Aortic smooth muscle cell (primary cell): ENCODE measurements around the gene ORC5. TPM values are rescaled to one million over a fixed set of nuclear protein-coding genes. Genes with fewer than 3 reads are reported as not detected.

Source experiments
- total RNA-seq: library from RNA; depleted of rRNA; stranded (reverse); fragments of >200 nt; gene quantifications from 2 replicates; pipeline ENCODE4 v1.2.3, GENCODE V29; 2014

The ORC5 gene
- total RNA-seq = 13.6 and 15.6 TPM in 2 replicates

DNA sequence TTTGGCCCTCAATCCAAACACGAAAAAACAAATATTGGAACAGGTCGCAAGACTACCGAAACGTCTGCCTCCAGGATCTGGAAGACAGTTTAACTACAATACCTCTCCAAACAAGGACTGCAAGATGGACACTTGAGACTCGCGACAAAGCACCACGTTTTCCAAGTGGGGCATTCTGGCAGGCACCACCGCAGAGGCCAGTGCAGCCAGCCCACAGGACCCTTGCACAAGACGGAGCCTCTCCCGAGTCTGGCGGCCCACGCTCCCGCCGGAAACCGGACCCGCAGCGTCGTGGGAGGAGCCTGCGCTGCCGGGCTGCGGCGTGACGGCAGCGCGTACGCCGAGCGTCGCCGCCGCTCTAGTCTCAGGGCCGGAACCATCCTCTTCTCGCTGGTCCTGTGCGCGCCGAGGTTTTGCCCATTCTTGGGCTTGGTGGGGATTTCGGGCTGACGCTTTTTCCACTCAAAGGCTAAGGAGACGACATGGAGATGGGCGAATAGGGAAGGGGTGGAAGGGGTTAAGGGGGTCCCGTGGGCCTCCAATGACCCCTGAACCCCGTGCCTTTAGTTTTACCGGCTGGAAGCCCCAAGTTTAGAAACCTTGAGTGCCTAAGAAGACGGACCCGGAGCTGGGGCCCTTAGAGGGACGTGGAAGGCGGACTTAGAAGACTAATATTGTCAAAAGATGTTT lies at the start of gene ORC5:
TSS of gene ORC5 (minus strand) at position 283 of the 690 bp plus-strand sequence. CDS start at position 174, 109 bp downstream.

Other genes with a start within 250 kb of the ORC5 start
- 1.2 and 1.3 TPM in 2 replicates for gene RELN, start 218.4 kb downstream of the ORC5 start, total RNA-seq
- gene LHFPL3, start 120.6 kb upstream of the ORC5 start, total RNA-seq = not detected in 2 replicates